COR-L47 (cell line): ENCODE measurements around the gene FNDC10.
"Not testable (repeated sequence)": the region's sequence is repeated elsewhere in the genome, so short reads cannot be mapped to it uniquely, and the experiment has no call there.

Source experiments
- DNase-seq: peaks from one replicate; lab custom pipeline; 2025; lab: John Stamatoyannopoulos, UW

Gene FNDC10

DNA sequence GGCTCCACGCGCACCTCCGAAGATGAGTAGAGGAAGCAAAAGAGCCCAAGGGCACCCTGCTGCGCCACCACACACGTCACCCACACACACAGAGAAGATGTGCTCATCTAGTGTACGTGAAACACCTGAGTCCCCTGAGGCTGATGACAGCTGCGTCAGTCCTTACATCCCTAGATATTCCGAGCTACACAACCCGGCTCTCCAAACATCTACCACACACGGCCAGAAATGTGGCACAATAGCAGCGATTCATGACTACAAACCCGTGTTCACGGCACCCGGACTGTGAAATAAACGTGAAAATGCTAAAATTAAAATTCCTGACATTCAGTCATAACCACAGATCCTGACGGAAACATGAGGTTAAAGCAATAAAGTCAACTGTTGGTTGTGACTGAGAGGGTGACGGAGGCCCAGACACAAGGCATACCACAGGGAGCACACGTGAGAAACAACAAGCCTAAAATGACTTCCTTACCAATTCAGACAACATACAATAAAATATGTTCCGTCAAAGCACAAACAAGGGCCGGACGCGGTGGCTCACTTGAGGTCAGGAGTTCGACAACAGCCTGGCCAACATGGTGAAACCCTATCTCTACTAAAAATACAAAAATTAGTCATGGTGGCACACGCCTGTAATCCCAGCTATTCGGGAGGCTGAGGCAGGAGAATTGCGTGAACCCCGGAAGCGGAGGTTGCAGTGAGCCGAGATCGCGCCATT, 32.6 kb downstream of the FNDC10 start:
- no peak for DNase-seq

DNA sequence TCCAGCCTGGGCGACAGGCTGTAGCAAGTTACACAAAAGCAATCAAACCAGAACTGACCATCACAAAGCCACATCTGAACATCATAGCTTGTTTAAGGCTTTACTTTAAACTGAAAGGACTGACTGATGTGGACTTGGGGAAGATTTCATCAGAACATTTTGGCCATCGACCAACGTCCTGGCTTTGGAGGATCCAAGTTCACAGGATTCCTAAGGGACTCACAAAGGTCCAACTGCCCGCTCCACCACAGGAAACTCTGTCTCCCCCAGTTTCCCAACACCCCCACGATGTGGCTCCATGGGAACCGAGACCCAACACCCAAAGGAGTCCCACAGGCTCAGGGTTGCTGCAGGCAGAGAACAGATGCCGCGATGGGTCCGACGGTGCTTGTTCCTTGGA, 34.6 kb downstream of the FNDC10 start:
- no peak for DNase-seq

GRCh38 chr1:1564268-1564667, 35.7 kb downstream of the FNDC10 start:
- DNase-seq: no peak

GRCh38 chr1:1563688-1564087, 36.2 kb downstream of the FNDC10 start:
- DNase-seq: no peak

- no peak for DNase-seq
Observed at GRCh38 chr1:1562556-1563195, 37.3 kb downstream of the FNDC10 start.

DNA sequence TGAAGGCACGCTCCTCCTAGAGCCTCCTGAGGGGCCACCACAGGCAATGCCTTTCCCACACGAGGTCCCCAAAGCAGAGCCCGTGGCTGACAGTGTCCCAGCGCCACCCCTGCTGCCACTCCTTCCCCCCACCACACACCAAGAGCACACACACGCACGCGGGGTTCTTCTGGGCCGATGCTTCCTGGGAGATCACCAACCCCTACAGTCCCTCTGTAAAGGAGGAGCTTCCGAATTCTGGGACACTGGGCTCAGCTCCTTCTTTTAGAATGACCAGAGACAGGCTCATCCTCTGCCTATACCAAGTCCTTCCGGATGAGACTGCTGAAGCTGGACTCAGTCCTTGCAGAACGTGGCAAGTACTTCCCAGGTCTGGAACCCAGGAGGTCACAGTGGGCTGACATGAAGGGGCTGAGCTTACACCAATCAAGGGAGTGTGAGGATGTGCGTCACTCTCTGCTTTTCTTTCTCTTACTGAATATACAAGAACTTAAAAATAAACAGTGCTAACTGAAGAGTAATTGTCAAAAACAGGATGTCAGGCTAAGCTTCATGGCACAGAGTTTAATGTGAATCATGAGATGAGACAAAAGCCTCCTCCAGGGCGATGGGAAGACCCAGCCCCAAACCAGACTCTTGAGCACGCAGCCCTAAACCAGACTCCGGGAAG, 38.0 kb downstream of the FNDC10 start:
- no peak for DNase-seq

- DNase-seq: no peak
Observed at GRCh38 chr1:1560178-1560577, 39.8 kb downstream of the FNDC10 start.

GRCh38 chr1:1559066-1559465, 40.9 kb downstream of the FNDC10 start:
- no peak for DNase-seq

GRCh38 chr1:1558591-1558990, 41.3 kb downstream of the FNDC10 start:
- no peak for DNase-seq

- not testable (repeated sequence) for DNase-seq
Observed at GRCh38 chr1:1557688-1558087, 42.2 kb downstream of the FNDC10 start.

GRCh38 chr1:1556961-1557360, 43.0 kb downstream of the FNDC10 start:
- DNase-seq: not testable (repeated sequence)

- DNase-seq: no peak
Observed at GRCh38 chr1:1556505-1556904, 43.4 kb downstream of the FNDC10 start.

DNA sequence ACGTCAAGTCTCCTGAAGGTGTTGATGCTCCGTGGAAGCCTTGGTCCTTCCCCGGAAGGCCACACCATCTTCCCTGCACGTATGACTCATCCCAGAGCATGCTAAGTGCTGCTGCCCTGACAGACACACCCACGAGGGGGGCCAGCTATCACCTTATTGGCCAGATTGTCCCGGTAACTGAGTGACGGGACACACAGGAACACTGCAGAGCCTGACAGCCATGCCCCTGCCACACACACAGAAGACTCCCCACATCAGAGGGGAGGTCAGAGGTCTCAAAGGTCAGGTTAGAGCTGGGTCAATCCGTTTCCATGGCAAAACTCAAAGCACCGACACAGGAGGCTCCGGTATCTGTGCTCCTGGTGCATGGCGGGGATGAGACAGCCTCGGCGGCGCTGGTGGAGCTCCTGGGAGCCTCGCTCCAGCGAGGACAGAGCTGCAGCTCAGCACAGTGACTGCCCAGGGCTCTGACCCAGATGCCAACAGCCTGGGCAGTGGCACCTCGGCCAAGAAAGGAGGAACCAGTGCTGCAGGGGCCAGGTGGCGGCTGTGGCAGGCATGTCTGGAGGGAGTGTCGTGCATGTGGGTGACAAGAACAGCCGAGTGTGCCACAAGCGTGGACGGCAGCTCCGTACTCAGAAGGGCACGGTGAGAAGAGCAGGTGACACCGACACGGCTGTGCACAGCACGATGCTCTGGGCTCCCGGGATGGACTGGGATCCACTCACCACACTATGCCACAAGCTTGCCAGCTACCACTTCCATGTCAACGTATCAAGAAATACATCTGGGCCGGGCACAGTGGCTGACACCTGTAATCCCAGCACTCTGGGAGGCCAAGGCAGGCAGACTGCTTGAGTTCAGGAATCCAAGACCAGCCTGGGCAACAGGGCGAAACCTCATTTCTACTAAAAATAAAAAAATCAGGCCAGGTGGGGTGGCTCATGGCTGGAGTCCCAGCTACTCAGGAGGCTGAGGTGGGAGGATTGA, 44.7 kb downstream of the FNDC10 start:
- no peak for DNase-seq

DNA sequence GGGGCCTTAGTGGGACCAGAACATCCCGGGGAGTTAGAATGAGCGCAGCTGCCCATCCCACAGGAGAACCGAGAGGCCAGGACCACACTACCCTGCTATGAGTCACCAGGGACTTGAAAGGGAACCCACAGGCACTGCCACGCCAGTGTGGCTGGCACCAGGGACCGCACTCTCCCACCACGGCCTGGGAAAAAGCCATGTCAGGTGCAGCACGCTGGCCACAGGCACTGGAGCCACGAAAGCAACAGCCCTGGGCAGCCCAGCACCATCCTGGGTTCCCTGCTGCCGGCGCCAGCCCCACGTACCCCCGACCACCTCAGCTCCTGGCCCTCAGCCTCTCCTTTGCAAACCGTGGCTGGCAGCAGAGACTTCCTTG, 45.4 kb downstream of the FNDC10 start:
- no peak for DNase-seq

DNA sequence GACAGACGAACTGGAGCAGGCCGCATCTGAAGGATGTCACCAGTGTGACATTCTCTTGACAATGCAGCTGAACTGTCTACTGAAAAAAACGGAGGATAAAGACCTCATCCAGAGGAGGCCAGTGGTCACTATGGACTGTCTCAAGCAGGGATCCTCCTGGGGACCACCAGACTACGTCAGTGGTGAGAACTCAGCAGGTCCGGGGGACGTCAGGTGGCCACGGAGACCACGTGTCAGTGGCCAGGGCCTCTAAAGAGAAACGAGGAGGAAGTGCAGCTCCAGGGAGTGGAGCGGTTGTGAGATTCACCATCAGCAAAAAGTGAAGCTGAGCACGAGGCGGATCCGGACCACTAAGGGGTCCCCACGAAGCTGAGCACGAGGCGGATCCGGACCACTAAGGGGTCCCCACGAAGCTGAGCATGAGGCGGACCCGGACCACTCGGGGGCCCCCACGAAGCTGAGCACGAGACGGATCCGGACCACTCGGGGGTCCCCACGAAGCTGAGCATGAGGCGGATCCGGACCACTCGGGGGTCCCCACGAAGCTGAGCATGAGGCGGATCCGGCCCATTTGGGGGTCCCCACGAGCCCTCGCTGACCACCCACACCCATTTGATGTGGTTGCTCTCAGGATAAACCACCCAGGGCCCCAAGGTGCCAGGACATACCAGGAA, 46.0 kb downstream of the FNDC10 start:
- DNase-seq: no peak

GRCh38 chr1:1552263-1552639, 47.7 kb downstream of the FNDC10 start:
- no peak for DNase-seq

- no peak for DNase-seq
Observed at GRCh38 chr1:1551524-1552262, 48.2 kb downstream of the FNDC10 start.

DNA sequence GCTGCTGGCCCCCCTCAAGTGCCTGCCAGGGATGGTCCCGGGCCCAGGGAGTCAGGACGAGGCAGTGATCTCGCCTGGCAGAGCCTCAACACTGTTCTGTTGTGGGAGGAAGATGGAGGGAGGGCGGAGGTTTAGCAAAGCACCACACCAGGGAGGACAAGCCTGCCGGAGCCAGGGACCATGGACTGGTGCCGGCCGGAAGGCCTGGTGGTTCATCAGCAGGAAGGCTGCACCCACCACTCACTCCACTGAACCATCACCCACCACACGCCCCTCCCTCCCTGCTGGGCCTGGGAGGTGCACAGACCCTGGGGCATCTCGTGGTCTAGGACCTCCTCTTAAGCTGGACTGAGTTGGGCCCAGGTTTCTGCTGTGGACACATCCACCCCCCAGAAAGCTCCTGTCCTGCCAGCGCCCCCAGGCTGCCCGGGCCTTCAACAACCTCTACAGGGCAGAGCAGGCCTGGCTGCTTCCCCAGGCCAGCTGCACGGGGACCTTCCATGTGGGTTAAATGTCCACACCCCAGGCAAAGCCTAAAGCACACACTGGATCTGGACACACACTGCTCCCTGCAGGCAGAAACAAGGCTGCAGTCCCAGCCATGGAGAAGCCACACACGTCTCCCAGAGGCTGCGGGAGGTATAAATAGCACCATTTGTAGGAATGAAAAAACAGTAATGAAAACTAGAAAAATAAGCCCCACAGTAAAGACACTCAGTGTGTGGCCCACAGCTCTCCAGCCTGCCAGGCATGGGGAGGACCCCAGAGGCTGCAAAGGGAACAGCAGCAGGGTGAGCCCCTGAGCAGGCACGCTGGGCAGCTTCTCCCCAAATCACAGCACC, 49.1 kb downstream of the FNDC10 start:
- no peak for DNase-seq

DNA sequence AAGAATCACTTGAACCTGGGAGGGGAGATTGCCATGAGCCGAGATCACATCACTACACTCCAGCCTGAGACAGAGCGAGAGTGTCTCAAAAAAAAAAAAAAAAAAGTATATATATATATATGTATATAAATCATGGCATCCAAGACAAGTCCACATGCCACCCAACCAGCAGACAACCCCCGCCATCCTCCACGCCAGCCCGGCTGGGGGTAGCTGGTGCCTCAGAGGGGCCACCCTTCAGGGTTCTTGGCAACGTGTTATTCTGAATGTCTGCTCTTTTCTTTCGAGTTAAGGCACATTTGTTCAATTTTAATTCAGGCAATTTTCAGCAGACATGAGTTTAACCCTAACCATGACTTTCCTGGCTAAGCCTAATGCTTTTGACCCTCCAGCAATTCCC, 49.8 kb downstream of the FNDC10 start:
- no peak for DNase-seq

GRCh38 chr1:1548591-1548990, 51.3 kb downstream of the FNDC10 start:
- DNase-seq: no peak
